IMR-90 (cell line): ENCODE measurements around the gene NDUFAF2. TPM values are rescaled to one million over a fixed set of nuclear protein-coding genes. Genes with fewer than 3 reads are reported as not detected.

Experiments used
- ATAC-seq: fragments of 200-7000 bp; cut with Tn5 transposase; 2 replicates; pipeline ENCODE4 v1.9.1; 2020; ENCODE audit warnings: low read depth, mild to moderate bottlenecking, moderate library complexity
- BruUV-seq: library from RNA; stranded (reverse); fragments of 400-500 nt; replicated peaks from 2 replicates; lab custom pipeline; 2021; lab: Mats Ljungman, UMichigan
- CTCF ChIA-PET: fragments of 300-600 bp; formaldehyde crosslinking; extraction: SDS; loops from one replicate; lab custom pipeline; 2021; ENCODE audit warnings: antibody characterized with exemption; lab: Yijun Ruan, JAX
- POLR2A ChIA-PET: fragments of 300-600 bp; sonication (Branson Sonifier 250); formaldehyde crosslinking; loops from one replicate; lab custom pipeline; 2022; ENCODE audit warnings: antibody characterized with exemption; ENCODE audit not compliant: unreplicated experiment; lab: Charles Lee
- DNase-seq: peaks from one replicate; pipeline ENCODE4 v3.0.0; 2013
- H2AFZ ChIP-seq: replicated peaks from 2 replicates; pipeline ENCODE3; 2013; ENCODE audit warnings: low read length, mild to moderate bottlenecking; ENCODE audit not compliant: poor library complexity
- H2AK5ac ChIP-seq: 2 replicates; pipeline ENCODE4 v1.6.1; 2013; ENCODE audit warnings: low read depth, low read length, inconsistent platforms
- H2AK9ac ChIP-seq: replicated peaks from 2 replicates; pipeline ENCODE3; 2013; ENCODE audit warnings: mild to moderate bottlenecking, low read depth, low read length, moderate library complexity; ENCODE audit not compliant: poor library complexity
- H2BK120ac ChIP-seq: 2 replicates; pipeline ENCODE4 v1.6.1; 2013; ENCODE audit warnings: low read depth, low read length, inconsistent platforms
- H2BK15ac ChIP-seq: 3 replicates; pipeline ENCODE4 v1.6.1; 2013; ENCODE audit warnings: low read depth, low read length, inconsistent platforms
- H2BK20ac ChIP-seq: 2 replicates; pipeline ENCODE4 v1.6.1; 2013; ENCODE audit warnings: low read depth, mild to moderate bottlenecking, inconsistent platforms, low read length, moderate library complexity
- H2BK5ac ChIP-seq: 2 replicates; pipeline ENCODE4 v1.6.1; 2013; ENCODE audit warnings: mild to moderate bottlenecking, low read depth, low read length, inconsistent platforms; ENCODE audit not compliant: poor library complexity, severe bottlenecking
- H3K14ac ChIP-seq: replicated peaks from 2 replicates; pipeline ENCODE4 v1.6.1; 2013; ENCODE audit warnings: low read depth, low read length, inconsistent platforms
- H3K18ac ChIP-seq: 2 replicates; pipeline ENCODE4 v1.6.1; 2013; ENCODE audit warnings: low read depth, low read length, control low read depth
- H3K23ac ChIP-seq: 2 replicates; pipeline ENCODE4 v1.6.1; 2013; ENCODE audit warnings: low read depth, low read length, inconsistent platforms
- H3K27ac ChIP-seq: 2 replicates; pipeline ENCODE4 v1.5.1; 2013; ENCODE audit warnings: mild to moderate bottlenecking, control low read depth, low read length; ENCODE audit not compliant: insufficient read depth
- H3K27me3 ChIP-seq: 2 replicates; pipeline ENCODE4 v1.6.1; 2013; ENCODE audit warnings: low read length; ENCODE audit not compliant: control insufficient read depth, insufficient read depth
- H3K36me3 ChIP-seq: 2 replicates; pipeline ENCODE4 v1.6.1; 2013; ENCODE audit warnings: low read length, mixed read lengths; ENCODE audit not compliant: control insufficient read depth, insufficient read depth
- H3K4ac ChIP-seq: 2 replicates; pipeline ENCODE4 v1.6.1; 2013; ENCODE audit warnings: low read depth, low read length, inconsistent platforms
- H3K4me1 ChIP-seq: 2 replicates; pipeline ENCODE4 v1.6.1; 2013; ENCODE audit warnings: low read length, mixed read lengths; ENCODE audit not compliant: control insufficient read depth, insufficient read depth
- H3K4me2 ChIP-seq: 2 replicates; pipeline ENCODE4 v1.6.1; 2013; ENCODE audit warnings: low read depth, mild to moderate bottlenecking, control low read depth, low read length, moderate library complexity
- H3K4me3 ChIP-seq: 2 replicates; pipeline ENCODE4 v1.5.1; 2013; ENCODE audit warnings: low read depth, mild to moderate bottlenecking, control low read depth, low read length, moderate library complexity; ENCODE audit not compliant: insufficient read depth
- H3K56ac ChIP-seq: 2 replicates; pipeline ENCODE4 v1.6.1; 2013; ENCODE audit warnings: low read length, inconsistent platforms; ENCODE audit not compliant: insufficient read depth; ENCODE audit errors: extremely low read depth
- H3K79me1 ChIP-seq, 2 experiments: 2 replicates each; pipeline ENCODE4 v1.6.1; 2013; ENCODE audit warnings: low read length in 2 of 2, inconsistent platforms in 1 of 2, low read depth in 1 of 2
- H3K9ac ChIP-seq: 2 replicates; pipeline ENCODE4 v1.6.1; 2013; ENCODE audit warnings: low read depth, low read length, control low read depth
- H3K9me1 ChIP-seq: 2 replicates; pipeline ENCODE4 v1.6.1; 2013; ENCODE audit warnings: low read length, inconsistent platforms; ENCODE audit not compliant: insufficient read depth
- H3K9me3 ChIP-seq: 2 replicates; pipeline ENCODE4 v1.6.1; 2013; ENCODE audit warnings: low read length; ENCODE audit not compliant: control insufficient read depth, insufficient read depth
- H4K20me1 ChIP-seq: 2 replicates; pipeline ENCODE4 v1.6.1; 2013; ENCODE audit warnings: low read length, inconsistent platforms; ENCODE audit not compliant: insufficient read depth
- H4K5ac ChIP-seq: 2 replicates; pipeline ENCODE4 v1.6.1; 2013; ENCODE audit warnings: mild to moderate bottlenecking, low read depth, low read length, control low read depth
- H4K8ac ChIP-seq, 2 experiments: 2 replicates each; pipeline ENCODE4 v1.6.1; 2013; ENCODE audit warnings: low read depth in 2 of 2, low read length in 2 of 2, control low read depth in 1 of 2, inconsistent platforms in 1 of 2
- H4K91ac ChIP-seq: 2 replicates; pipeline ENCODE4 v1.6.1; 2013; ENCODE audit warnings: low read depth, low read length, inconsistent platforms; ENCODE audit not compliant: insufficient read depth
- CEBPB ChIP-seq: IDR thresholded peaks from 2 replicates; pipeline ENCODE4 v1.6.1; 2012; ENCODE audit warnings: low read depth, low read length, improper control_type of control experiment
- CHD1 ChIP-seq: IDR thresholded peaks from 2 replicates; pipeline ENCODE4 v1.6.1; 2012; ENCODE audit warnings: low read depth, low read length, improper control_type of control experiment
- CTCF ChIP-seq: conservative IDR thresholded peaks from 2 replicates; pipeline ENCODE4 v1.5.1; 2012; ENCODE audit warnings: mild to moderate bottlenecking, low read depth, low read length, improper control_type of control experiment
- ELK1 ChIP-seq: fragments of 150-350 bp; IDR thresholded peaks from 2 replicates; pipeline ENCODE4 v1.6.1; 2016; ENCODE audit warnings: low read depth, mild to moderate bottlenecking, low read length, moderate library complexity, borderline replicate concordance
- FOS ChIP-seq: fragments of 150-350 bp; IDR thresholded peaks from 2 replicates; pipeline ENCODE4 v1.6.1; 2016; ENCODE audit warnings: low read depth, low read length
- MAZ ChIP-seq: IDR thresholded peaks from 2 replicates; pipeline ENCODE4 v1.6.1; 2012; ENCODE audit warnings: low read depth, mild to moderate bottlenecking, low read length, improper control_type of control experiment, moderate library complexity, borderline replicate concordance
- POLR2A ChIP-seq: IDR thresholded peaks from 2 replicates; pipeline ENCODE4 v1.6.1; 2012; ENCODE audit warnings: mild to moderate bottlenecking, low read depth, low read length
- RAD21 ChIP-seq: IDR thresholded peaks from 2 replicates; pipeline ENCODE4 v1.6.1; 2012; ENCODE audit warnings: low read length, improper control_type of control experiment
- RFX5 ChIP-seq: IDR thresholded peaks from 2 replicates; pipeline ENCODE4 v1.8.0; 2012; ENCODE audit warnings: low read depth, mild to moderate bottlenecking, low read length, moderate library complexity
- SMC3 ChIP-seq: fragments of 150-350 bp; IDR thresholded peaks from 2 replicates; pipeline ENCODE4 v1.6.1; 2016; ENCODE audit warnings: low read depth, mild to moderate bottlenecking, antibody characterized with exemption, low read length, moderate library complexity
- USF2 ChIP-seq: fragments of 150-350 bp; IDR thresholded peaks from 2 replicates; pipeline ENCODE4 v1.6.1; 2017; ENCODE audit warnings: mild to moderate bottlenecking, antibody characterized with exemption, low read length, low read depth
- WGBS, 2 experiments: methylation state at CpG; one replicate each; pipeline versions ENCODE4 v1.1.5 to v1.1.7; 2013; ENCODE audit warnings: missing lambda C conversion rate in 2 of 2; ENCODE audit not compliant: insufficient read length in 1 of 2; ENCODE audit errors: extremely low coverage in 2 of 2; 5-methylcytosine and 5-hydroxymethylcytosine counted together
- dilution Hi-C: fragments of 300-500 bp; cut with HindIII; formaldehyde crosslinking; loops from one replicate; pipeline ENCODE4 v1.14.3; 2018; ENCODE audit warnings: low sequenced_read_pairs; ENCODE audit not compliant: unreplicated experiment
- in situ Hi-C: fragments of 300-500 bp; cut with MboI; formaldehyde crosslinking; loops from 3 replicates; pipeline ENCODE4 v1.14.3; 2019; ENCODE audit warnings: low sequenced_read_pairs, inconsistent platforms, mixed read lengths
- intact Hi-C: fragments of 100-400 bp; cut with micrococcal nuclease; formaldehyde crosslinking; loops from 2 replicates; pipeline ENCODE4 v1.10.0; 2022
- polyA plus RNA-seq, 3 experiments: library from polyadenylated mRNA; depleted of rRNA; stranded (reverse); fragments of >200 nt; gene quantifications; 2 replicates each; pipeline ENCODE4 v1.2.3, GENCODE V29; 2012; ENCODE audit warnings: low replicate concordance in 1 of 3
- total RNA-seq: library from RNA; depleted of rRNA; stranded (reverse); fragments of >200 nt; gene quantifications from 2 replicates; pipeline ENCODE4 v1.2.3, GENCODE V29; 2012

The NDUFAF2 gene
- total and polyA plus RNA-seq, 2 of the 4 experiments (the other 2 are of a cell fraction), result 11.8 to 24.7 TPM

DNA sequence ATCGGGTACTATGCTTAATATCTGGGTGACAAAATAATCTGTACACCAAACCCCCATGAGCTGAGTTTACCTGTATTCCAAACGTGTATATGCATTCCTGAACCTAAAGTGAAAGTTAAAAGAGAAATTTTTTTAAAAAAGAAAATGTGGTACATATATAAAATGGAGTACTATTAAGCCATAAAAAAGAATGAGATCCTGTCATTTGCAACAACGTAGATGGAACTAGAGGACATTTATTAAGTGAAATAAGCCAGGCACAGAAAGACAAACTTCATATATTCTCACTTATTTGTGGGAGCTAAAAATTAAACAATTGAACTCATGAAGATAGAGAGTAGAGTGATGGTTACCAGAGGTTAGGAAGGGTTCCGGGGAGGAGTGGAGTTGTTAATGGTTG is 44.8 kb downstream of the NDUFAF2 start:
- no peak for TF ChIP-seq CTCF
- no peak for TF ChIP-seq ELK1
- TF ChIP-seq RFX5, result no peak
- TF ChIP-seq USF2, result no peak
- no peak for TF ChIP-seq RAD21
- TF ChIP-seq CHD1, result no peak
- no peak for TF ChIP-seq CEBPB
- no peak for TF ChIP-seq SMC3
- no peak for TF ChIP-seq MAZ
- TF ChIP-seq POLR2A, result no peak
- TF ChIP-seq FOS, result no peak
- no peaks in the 10 kb centered on the region; the same call in 1 of the 2 replicates for H4K20me1 ChIP-seq

More for the DNA sequence above, 44.8 kb downstream of the NDUFAF2 start:
- intact Hi-C loops, result no loop called here
- Histone ChIP-seq H2BK5ac (no peak overlapping the region), H3K23ac (no peak overlapping the region), H3K18ac (no peak overlapping the region), H4K91ac (no peak overlapping the region), H2AK9ac (no peak overlapping the region), H3K4me1 (no peaks in the 10 kb centered on the region), H3K79me1 (peaks cover 0 to 6% of the 10 kb centered on the region in 2 experiments; a peak in 1 of 4 replicates), H3K56ac (no peak overlapping the region), H3K4ac (no peak overlapping the region), H2BK20ac (no peak overlapping the region), H2AFZ (no peak overlapping the region), H3K27me3 (no peaks in the 10 kb centered on the region), H3K27ac (no peak overlapping the region), H3K9me1 (no peaks in the 10 kb centered on the region), H2BK15ac (no peak overlapping the region), H3K4me2 (no peak overlapping the region), H2AK5ac (no peak overlapping the region), H2BK120ac (no peak overlapping the region), H4K5ac (no peak overlapping the region), H4K8ac (no peak overlapping the region), H3K9ac (no peak overlapping the region), H3K4me3 (no peak overlapping the region), H3K36me3 (no peaks in the 10 kb centered on the region), H3K9me3 (peaks cover 4% of the 10 kb centered on the region; the same call in 1 of the 2 replicates), H3K14ac (no peak overlapping the region)
- in situ Hi-C loops, result no loop called here
- CTCF ChIA-PET, result no interaction called here
- POLR2A ChIA-PET, result no interaction called here
- no peak for ATAC-seq
- dilution Hi-C loops, result no loop called here
- BruUV-seq, result no TSS peak
- no CpG with 5 or more reads among the region's 4 CpGs for WGBS, 2 experiments
- no peak for DNase-seq
